Inferior parietal cortex (tissue), 1 donor: Measurements from ENCODE around the gene TLR1.
"Not testable (repeated sequence)": the region's sequence is repeated elsewhere in the genome, so short reads cannot be mapped to it uniquely, and the experiment has no call there.

Experiments used
- DNase-seq: peaks from one replicate; pipeline ENCODE4 v3.0.0-alpha.2; 2016; ENCODE audit errors: extremely low spot score

Gene TLR1

DNA sequence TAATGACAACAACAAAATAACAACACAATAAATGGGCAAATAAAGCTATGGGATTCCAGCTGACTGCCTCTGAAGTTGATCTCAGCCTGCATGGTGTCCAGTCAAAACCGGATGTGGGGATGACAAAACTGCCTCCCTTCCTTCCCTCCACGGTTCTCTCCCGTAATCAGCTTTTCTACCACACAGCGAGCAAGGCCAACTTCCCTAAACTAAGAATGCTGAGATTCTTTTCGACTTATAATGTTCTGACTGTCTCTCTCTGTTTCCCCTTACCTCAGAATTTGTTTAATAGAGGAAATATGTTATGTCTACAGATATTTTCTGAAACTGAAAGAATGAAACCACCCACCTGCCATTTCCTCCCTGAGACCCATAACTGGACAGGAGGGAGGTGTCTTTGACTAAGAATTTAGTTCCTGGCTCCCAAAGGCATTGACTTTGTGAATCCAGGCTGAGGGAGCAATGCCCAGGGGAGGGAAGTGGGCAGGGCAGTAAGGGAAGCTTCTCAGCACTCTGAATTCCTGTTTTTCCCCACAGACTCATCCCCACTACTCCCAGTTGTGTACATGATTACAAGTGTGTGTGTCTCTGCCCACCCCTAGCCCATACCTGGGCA is 1.0 kb upstream of the TLR1 start:
- peak; percentile 20 for DNase-seq

DNA sequence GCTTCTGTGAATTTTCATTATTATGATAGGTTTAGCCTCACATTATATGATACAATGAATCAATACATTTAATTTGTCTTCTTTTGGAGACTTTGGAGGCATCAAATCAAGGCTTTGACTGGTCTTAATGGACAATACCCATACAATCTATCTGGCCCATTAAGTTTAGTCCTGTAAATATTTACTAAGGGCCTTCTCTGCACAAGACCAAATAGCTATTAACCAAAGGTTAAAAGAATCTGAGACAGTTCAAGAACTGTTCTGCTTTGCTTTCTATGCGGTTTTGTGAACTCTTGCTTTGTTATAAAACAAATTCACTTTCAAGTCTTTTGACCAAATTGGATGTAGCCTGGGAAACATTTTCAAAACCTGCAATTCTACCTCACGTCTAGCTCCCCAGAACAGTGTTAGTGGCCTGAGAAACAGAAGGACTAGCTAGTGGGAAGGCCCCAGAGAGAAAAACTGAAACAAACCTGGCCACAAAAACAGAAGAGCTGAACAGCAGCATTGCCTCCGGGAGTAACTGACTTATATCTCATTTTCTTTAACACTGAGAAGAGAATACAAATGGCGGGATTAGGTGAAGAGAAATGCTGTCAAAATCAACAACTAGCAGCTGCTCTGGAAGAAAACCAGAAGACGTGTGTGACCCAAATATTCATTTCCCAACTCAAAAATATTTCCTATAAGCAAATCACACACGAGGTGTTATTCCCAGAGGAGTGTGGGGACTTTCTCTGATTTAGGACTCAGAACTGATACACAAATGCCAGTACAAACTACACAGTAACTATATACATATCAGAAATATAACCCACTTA is 548 bp downstream of the TLR1 start:
- DNase-seq = peak; percentile 41

DNA sequence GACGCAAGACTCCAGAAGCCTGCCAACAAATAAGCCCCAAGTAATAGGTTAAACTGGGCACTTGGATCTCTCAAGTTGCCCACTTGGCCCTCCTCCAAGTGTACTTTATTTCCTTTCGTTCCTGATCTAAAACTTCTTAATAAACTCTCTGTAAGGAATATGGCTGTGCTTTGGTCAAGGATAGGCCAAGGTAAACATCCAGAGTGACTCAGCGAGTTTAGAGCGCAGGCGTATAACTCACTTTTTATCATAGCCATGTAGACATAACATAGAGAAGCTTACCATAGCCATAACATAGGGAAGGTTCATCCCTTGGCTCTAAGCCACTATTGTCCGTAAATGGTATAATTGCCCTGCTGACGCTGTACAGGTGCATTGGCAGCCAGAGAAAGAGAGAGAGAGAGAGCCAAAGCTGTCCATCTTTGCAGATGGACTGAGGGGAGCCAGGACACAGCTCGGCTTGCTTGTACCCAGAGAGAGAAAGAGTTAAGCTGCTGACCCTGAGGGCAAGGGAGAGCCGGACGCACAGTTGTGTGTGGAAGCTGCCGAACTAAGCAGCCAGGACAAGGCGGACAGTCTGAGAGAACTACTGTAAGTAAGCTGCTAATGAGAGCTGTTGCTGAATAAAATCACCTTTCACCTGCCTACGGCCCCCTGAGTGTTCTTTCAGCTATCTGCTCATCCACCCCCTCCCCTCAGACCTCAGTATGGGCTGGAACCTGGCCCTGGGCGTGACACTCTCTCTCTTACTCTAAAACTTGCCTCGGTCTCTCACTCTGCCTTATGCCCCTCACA is 1.8 kb downstream of the TLR1 start:
- DNase-seq = no peak

DNA sequence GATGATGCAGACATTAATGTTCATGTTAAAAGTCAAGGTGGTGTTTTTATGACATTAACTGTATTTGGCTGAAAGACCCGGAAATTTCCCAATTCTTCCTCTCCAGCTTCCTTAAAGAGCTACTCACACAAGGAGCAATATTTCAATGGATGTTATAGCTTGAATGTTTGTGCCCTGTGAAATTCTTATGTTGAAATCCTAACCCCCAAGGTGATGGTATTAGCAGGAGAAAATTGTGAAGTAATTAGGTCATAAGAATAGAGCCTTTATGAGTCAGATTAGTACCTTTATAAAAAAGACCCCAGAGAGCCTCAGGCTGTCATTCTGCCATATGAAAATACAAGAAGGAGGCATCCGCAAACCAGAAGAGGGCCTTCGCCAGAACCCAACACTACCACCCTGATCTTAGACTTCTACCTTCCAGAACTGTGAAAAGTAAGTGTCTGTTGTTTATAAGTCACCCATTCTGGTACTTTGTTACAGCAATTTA is 3.6 kb downstream of the TLR1 start:
- DNase-seq = no peak

DNA sequence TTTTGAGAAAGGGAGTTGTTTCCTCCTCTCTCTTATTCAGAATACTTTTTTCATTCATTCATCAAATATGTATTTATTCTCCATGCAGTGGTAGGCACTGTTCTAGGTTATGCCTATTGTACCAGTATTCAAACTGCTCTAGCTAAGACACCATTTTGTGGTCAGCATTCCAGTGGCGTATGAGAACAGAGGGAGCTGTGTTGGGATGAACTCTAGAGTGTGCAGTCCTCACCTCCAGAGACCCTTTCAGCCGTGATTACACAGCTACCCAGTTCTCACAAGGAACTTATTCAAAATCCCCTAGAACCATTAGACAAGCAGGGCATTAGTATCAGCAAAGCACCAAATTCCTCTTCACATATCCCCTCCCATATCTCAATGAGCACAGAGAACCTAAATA is 4.2 kb downstream of the TLR1 start:
- no peak for DNase-seq

DNA sequence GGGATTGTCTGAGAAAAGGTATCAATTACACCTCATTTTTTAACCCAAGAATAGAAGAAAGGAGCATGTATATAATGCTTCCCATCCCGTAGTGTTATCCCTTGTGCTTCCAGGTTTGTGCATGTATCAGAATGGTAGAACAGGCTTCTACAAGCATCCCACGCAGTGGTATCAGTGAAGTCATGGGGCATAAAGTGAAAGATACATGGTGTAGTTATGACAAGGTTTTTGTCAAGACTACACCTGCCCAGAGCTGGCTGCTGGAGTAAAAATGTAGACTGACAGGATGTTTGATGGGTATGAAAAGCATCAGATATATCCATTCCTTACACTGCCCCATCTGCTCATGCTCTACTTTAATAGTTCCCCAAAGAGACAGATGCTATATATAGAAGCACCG is 9.5 kb downstream of the TLR1 start:
- DNase-seq = no peak

DNA sequence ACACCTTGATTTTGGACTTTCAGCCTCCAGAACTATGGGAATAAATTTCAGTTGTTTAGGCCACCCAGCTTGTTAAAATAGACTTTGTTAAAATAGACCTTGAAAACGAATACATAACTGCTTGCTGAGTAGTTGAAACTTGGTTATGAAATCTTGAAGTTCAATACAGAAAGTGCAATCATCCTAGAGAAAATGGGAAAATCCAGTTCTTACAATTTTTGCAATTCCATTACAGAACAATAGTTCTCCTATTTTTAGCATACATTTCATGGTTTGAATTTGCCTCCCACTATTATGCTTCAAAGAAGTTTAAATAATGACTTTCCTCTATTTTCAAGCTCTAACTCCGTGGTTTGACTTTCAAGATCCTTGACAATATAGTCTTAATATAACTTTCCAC is 10.5 kb downstream of the TLR1 start:
- no peak for DNase-seq

DNA sequence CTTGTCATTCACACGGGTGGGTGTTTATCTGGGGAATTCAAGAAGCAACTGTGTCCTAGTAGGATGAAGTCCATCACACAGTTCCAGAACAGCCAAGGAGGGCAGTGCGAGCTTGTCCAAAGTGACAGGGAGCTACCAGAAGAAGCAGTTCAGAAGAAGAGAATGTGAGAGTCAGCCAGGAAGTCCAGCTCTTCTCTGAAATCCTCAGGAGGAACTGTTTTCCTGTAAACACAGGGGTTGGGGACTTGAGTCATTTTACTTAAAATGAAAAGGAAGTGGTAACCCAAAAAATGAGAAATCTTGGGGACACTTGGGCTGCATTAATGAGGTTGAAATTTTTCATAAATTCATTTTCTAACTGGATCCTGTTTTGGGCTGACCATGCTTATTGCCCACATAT is 13.6 kb downstream of the TLR1 start:
- no peak for DNase-seq

DNA sequence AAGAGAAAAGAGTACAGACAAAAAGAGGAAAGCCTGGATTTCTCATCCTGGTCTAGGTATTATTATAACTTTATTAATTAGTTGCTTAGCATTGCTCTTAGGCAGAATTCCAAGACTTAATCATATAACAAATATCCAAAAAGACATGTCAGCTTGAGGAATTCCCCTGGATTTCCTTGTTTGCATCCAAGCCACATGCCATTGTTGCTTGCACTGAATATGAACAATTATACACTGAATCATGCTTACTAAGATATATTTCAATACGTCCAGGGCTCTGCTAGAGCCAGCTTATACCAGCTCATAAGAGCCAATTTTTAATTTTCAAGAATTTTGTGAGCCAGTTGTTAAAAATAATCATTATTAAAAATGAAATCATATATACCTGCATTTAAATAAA is 16.3 kb downstream of the TLR1 start:
- DNase-seq = no peak

DNA sequence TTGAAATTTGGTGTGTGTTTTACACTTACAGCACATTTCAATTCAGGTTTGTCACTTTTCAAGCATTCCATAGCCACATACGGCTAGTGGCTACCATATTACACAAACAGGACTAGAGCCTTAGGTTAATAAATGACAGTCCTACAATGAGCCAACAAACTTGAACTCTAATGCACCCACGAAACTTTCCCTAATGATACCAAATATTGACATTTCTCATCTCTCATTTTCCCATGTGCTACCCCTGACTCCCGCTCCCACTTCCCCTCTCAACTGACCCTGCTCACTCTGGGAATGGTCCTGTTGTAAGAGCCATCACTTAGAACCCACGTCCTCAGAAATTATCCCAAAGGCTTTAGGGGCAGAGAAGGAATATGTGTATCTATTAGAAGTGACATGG is 16.9 kb downstream of the TLR1 start:
- DNase-seq = no peak

DNA sequence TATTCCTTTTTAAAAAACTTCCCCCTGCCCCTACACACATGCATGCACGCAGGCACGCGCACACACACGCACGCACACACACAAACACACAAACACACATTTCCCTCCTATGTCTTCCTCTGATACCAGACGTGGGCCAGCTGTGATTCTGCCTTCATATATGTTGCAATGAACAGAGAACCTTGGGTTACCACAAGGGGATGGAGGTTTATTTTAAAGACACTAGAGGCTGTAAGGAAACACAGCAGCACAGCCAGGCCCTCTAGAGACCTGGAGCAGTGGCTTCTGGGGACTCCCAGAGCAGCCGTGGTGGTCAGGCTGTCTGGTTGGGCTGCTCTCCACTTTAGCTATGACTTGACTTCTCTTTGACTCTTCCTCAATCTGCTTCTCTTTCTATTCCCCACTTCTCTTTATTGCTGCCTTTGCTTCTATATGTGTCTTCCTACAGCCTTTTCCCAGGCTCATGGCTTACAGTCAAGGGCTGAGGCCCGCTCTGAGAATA is 18.6 kb downstream of the TLR1 start:
- DNase-seq = no peak

DNA sequence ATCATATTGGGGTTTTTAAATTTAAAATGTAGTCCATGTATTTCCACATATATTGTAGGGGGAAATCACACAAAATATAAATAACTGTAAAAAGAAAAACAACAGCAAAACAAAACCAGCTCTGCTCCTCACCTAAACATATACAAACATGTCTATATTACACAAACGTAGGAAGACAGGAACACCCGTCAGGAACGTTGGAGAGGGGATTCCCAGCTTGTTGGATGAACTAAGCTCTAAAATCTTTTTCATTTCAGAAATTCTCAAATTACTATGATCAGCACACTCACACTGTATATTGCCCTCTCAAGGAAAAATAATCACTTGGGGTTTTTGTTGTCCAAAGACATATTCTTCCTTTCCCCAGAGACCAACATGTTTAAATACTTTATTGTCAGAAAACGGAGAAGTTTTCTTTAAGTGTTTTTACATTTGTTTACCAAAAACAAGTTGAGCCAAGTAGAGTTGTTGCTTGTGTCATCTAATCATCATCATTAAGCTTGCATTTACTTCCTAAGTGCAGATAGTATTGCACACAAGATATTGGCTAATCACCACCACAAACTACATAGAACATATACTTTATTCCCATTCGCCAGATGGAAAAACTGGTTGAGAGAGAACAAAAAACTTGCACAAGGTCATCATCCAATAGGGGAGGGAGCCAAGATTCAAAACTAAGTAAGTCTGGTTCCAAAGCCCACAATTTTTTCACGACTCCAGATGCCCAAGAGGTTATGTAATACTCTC is 19.4 kb downstream of the TLR1 start:
- DNase-seq = no peak

DNA sequence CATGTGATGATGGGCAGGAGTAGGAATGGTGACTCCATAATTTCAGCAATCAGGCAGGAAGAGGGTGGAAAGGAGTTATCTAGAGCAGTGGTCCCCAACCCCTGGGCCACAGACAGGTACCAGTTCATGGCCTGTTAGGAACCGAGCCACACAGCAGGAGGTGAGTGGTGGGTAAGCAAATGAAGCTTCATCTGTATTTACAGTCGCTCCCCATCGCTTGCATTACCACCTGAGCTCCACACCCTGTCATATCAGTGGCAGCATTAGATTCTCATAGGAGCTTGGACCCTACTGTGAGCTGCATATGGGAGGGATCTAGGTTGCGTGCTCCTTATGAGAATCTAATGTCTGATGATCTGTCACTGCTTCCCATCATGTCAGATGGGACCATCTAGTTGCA is 20.4 kb downstream of the TLR1 start:
- DNase-seq = no peak

DNA sequence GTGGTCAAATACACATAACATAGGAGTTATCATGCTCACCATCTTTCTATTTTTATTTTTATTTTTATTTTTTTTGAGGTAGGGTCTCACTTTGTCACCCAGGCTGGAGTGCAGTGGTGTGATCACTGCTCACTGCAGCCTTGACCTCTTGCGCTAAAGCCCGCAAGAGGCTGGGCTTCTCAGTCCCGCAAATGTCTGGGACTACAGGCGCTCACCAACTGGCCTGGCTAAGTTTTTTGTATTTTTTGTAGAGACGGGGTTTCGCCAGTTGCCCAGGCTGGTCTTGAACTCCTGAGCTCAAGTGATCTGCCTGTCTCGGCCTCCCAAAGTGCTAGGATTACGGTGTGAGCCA is 21.5 kb downstream of the TLR1 start:
- DNase-seq = no peak

DNA sequence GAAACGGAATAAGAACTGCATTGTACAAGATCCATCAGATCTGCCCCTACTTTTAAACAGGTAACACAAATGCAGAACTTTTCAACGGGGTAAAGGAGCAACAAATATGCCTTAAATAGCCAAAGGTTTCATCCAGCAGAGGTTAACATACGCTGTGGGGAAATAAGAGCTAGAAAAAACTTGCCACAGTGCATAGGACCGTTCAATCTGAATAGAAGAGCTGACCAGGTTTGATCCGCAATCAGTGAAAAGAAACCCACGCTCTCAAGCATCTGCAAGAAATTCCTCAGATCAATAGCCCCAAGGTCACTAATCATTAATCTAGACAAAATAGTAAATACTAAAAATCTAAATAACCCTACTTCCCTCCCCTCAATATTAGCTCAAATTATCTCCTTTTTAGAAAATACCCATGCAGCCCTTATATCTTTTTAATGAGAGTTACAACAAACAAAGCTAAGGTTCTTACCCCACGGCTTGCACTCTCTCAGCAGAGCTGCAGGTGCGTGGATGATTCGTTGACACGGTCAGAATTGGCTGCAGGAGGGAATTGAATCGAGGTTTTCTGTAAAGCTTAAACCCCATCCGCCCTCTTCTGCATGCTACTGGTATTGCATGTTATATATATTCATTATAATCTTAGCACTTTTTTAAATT is 22.0 kb downstream of the TLR1 start, which contains the start of gene TLR10:
TLR10 (minus strand) TSS at position 539 of the 657 bp plus-strand sequence. CDS start 7,400 bp downstream, outside the sequence.
- peak; percentile 69 for DNase-seq

DNA sequence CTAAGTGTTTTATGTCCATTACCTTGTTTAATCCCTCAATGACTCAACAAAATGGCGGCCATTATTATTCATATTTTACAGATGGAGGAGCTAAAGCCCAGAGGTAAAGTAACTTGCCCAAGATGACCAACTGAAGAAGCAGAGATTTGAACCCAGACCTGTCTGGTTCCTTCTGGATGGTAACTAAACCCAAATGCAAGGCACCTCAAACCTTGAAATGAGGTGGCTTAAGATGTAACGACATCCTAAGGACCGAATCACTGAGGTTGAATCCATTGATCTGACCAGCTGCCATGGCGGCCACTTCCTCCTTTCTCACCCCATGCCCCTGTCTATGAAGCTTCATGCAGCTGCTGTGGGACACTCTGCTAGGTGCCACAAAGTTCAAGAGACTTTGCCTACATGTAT is 22.7 kb downstream of the TLR1 start:
- no peak for DNase-seq

DNA sequence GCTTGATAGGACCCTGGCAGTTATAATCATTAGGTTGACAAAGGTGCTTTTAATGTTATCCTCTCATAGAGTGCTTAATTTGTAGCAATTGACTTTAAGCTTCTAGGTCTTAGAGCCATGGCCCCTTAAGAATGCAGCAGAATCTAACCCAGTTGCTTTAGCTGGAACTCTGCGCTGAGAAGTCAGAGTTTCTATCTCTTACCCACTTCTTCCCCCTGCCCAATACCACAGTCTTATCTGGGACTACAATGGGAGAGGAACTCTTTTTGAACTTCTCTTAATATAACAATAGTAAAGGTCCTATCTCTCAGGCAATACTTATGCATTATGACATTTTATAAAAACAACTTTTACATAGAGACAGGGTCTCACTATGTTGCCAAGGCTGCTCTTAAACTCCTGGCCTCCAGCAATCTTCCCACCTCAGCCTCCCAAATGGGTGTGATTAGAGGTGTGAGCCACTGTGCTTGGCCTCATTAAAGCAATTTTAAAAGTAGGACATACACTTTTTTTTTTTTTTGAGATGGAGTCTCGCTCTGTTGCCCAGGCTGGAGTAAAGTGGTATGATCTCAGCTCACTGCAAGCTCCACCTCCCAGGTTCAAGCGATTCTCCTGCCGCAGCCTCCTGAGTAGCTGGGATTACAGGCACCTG is 23.6 kb downstream of the TLR1 start:
- DNase-seq = no peak

DNA sequence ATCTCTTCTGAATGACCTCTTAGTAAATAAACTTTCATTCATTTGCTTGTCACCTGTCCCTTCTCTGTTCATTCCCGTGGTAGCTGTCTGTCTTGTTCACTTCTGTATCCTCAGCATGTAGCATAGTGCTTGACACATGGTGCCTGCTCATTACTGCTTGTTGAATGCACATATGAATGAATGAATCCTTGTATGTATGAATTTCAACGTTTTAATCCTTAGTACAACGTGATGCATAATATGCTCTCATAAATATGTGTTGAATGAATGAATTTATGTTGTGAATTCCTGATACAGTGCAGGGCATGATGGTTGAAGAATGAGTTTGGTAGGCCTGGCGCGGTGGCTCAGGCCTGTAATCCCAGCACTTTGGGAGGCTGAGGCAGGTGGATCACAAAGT is 24.8 kb downstream of the TLR1 start:
- DNase-seq = no peak

DNA sequence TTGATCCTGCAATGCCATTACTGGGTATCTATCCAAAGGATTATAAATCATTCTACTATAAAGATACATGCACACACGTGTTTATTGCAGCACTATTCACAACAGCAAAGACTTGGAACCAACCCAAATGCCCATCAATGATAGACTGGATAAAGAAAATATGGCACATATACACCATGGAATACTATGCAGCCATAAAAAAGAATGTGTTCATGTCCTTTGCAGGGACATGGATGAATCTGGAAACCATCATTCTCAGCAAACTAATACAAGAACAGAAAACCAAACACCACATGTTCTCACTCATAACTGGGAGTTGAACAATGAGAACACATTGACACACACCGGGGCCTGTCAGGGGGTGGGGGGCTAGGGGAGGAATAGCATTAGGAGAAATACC is 26.7 kb downstream of the TLR1 start:
- DNase-seq = not testable (repeated sequence)

DNA sequence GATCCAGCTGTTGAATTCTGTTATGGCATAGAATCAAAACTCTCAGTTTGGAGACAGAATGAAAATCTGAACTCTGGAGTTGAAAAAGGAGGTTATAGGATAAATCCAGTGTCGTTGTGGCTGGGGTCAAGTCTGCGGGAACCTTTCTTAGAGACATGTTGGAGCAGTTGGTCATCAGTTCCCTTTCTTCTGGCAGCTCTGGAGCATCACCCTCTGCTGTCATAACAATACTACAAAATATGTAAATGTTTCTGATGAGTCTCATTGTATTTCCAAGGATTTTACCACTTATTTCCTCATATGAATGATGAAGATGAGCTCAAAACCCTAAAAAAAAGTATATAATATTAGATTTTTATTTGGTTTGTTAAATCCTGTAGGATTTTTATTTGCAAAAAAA is 29.3 kb downstream of the TLR1 start:
- DNase-seq = no peak
